ENCODE data around the gene BICDL2. TPM values are rescaled to one million over a fixed set of nuclear protein-coding genes. Genes with fewer than 3 reads are reported as not detected.
A peak's percentile ranks its signal among the peaks of the same experiment; 100 is the strongest.
"Not testable (repeated sequence)": the region's sequence is repeated elsewhere in the genome, so short reads cannot be mapped to it uniquely, and the experiment has no call there.

The BICDL2 gene
- polyA plus RNA-seq, 3 donors = not detected

- H3K9me3 ChIP-seq (replicated peaks in 1 of 2; ENCODE audit: control insufficient read depth in 1 of 2, insufficient read depth in 1 of 2, low read length in 2 of 2) = no peaks in the 10 kb centered on the region
- peaks cover 0 to 8% (median 1%) of the 10 kb centered on the region in 3 donors for H3K27me3 Mint-ChIP-seq (ENCODE audit: low read depth in 3 of 3)
- no peaks in the 10 kb centered on the region for H3K79me2 ChIP-seq (ENCODE audit: insufficient read depth, low read length)
- H3K4me1 Mint-ChIP-seq = peaks cover 56% of the 10 kb centered on the region
- intact Hi-C loops (cut with micrococcal nuclease) = no loop called here
- no peak for TF ChIP-seq CTCF (IDR thresholded peaks at IDR 0.05)
- no peak overlapping the region for H3K9ac ChIP-seq (ENCODE audit: insufficient read depth, low read length, poor library complexity, severe bottlenecking)
- 85% methylated on average over 7 of the region's 7 CpGs for WGBS (ENCODE audit: insufficient coverage)
- H3K4me1 ChIP-seq (ENCODE audit: control insufficient read depth in 1 of 2, insufficient read depth in 2 of 2, low read length in 2 of 2) = peaks cover 42 to 60% of the 10 kb centered on the region in 2 donors
- peak overlapping the region in 1 of 2 donors; percentile 43 for H3K4me3 Mint-ChIP-seq
- no peak overlapping the region for H2AFZ ChIP-seq (ENCODE audit: insufficient read depth, low read depth, low read length, poor library complexity, severe bottlenecking)
- H3K27me3 ChIP-seq (ENCODE audit: control insufficient read depth in 2 of 2, insufficient read depth in 2 of 2, low read length in 2 of 2) = no peaks in the 10 kb centered on the region
- H3K9me3 Mint-ChIP-seq = peaks cover 0 to 4% (median 0%) of the 10 kb centered on the region in 7 donors
- no peak overlapping the region for H3K27ac ChIP-seq (ENCODE audit: low read depth in 1 of 2, low read length in 2 of 2)
- H3K4me2 ChIP-seq (replicated peaks; ENCODE audit: extremely low read depth, low read length, poor library complexity, severe bottlenecking) = no peak overlapping the region
- no peak for DNase-seq
- H3K4me3 ChIP-seq (replicated peaks in 1 of 3; ENCODE audit: low read depth in 2 of 3, low read length in 3 of 3) = no peak overlapping the region
- peak overlapping the region in 1 of 7 donors; percentile 48 for H3K27ac Mint-ChIP-seq
- H3K36me3 Mint-ChIP-seq = peaks cover 20 to 21% of the 10 kb centered on the region in 2 donors
- H3K36me3 ChIP-seq (replicated peaks in 1 of 2; ENCODE audit: control insufficient read depth in 1 of 2, insufficient read depth in 2 of 2, low read length in 2 of 2) = peaks cover 14 to 16% of the 10 kb centered on the region in 2 donors
- H4K20me1 ChIP-seq (ENCODE audit: insufficient read depth, low read length) = no peaks in the 10 kb centered on the region
Observed at GRCh38 chr16:3073448-3073847, 36.7 kb upstream of the BICDL2 start.

GRCh38 chr16:3072576-3073263 lies 36.0 kb upstream of the BICDL2 start:
- H3K27ac Mint-ChIP-seq; H3K27me3 Mint-ChIP-seq (ENCODE audit: low read depth in 3 of 3); H3K4me2 ChIP-seq (replicated peaks; ENCODE audit: extremely low read depth, low read length, poor library complexity, severe bottlenecking); H3K4me3 ChIP-seq (replicated peaks in 1 of 3; ENCODE audit: low read depth in 2 of 3, low read length in 3 of 3); DNase-seq; H3K27ac ChIP-seq (ENCODE audit: low read depth in 1 of 2, low read length in 2 of 2); H3K79me2 ChIP-seq (ENCODE audit: insufficient read depth, low read length); H3K4me3 Mint-ChIP-seq; H3K9me3 Mint-ChIP-seq; H3K9me3 ChIP-seq (replicated peaks in 1 of 2; ENCODE audit: control insufficient read depth in 1 of 2, insufficient read depth in 1 of 2, low read length in 2 of 2); H3K9ac ChIP-seq (ENCODE audit: insufficient read depth, low read length, poor library complexity, severe bottlenecking); H4K20me1 ChIP-seq (ENCODE audit: insufficient read depth, low read length); H2AFZ ChIP-seq (ENCODE audit: insufficient read depth, low read depth, low read length, poor library complexity, severe bottlenecking); intact Hi-C loops (cut with micrococcal nuclease); H3K27me3 ChIP-seq (ENCODE audit: control insufficient read depth in 2 of 2, insufficient read depth in 2 of 2, low read length in 2 of 2): not testable (repeated sequence)
- Histone ChIP-seq H3K36me3 (replicated peaks in 1 of 2; ENCODE audit: control insufficient read depth in 1 of 2, insufficient read depth in 2 of 2, low read length in 2 of 2) (peaks cover 7 to 11% of the 10 kb centered on the region in 2 donors), H3K4me1 (ENCODE audit: control insufficient read depth in 1 of 2, insufficient read depth in 2 of 2, low read length in 2 of 2) (peaks cover 42 to 60% of the 10 kb centered on the region in 2 donors)
- peaks cover 58% of the 10 kb centered on the region for H3K4me1 Mint-ChIP-seq
- H3K36me3 Mint-ChIP-seq = peaks cover 12 to 13% of the 10 kb centered on the region in 2 donors
- 40% methylated on average over 1 of the region's 18 CpGs for WGBS (ENCODE audit: insufficient coverage)

GRCh38 chr16:3072148-3072547 lies 35.4 kb upstream of the BICDL2 start:
- H3K4me1 ChIP-seq (ENCODE audit: control insufficient read depth in 1 of 2, insufficient read depth in 2 of 2, low read length in 2 of 2) = peaks cover 42 to 60% of the 10 kb centered on the region in 2 donors
- H2AFZ ChIP-seq (ENCODE audit: insufficient read depth, low read depth, low read length, poor library complexity, severe bottlenecking); H3K79me2 ChIP-seq (ENCODE audit: insufficient read depth, low read length); H4K20me1 ChIP-seq (ENCODE audit: insufficient read depth, low read length); H3K4me3 Mint-ChIP-seq; H3K4me2 ChIP-seq (replicated peaks; ENCODE audit: extremely low read depth, low read length, poor library complexity, severe bottlenecking); DNase-seq; H3K27me3 Mint-ChIP-seq (ENCODE audit: low read depth in 3 of 3); H3K9ac ChIP-seq (ENCODE audit: insufficient read depth, low read length, poor library complexity, severe bottlenecking); H3K9me3 ChIP-seq (replicated peaks in 1 of 2; ENCODE audit: control insufficient read depth in 1 of 2, insufficient read depth in 1 of 2, low read length in 2 of 2); H3K9me3 Mint-ChIP-seq; H3K36me3 Mint-ChIP-seq; H3K27me3 ChIP-seq (ENCODE audit: control insufficient read depth in 2 of 2, insufficient read depth in 2 of 2, low read length in 2 of 2); H3K27ac Mint-ChIP-seq; intact Hi-C loops (cut with micrococcal nuclease); H3K36me3 ChIP-seq (replicated peaks in 1 of 2; ENCODE audit: control insufficient read depth in 1 of 2, insufficient read depth in 2 of 2, low read length in 2 of 2); H3K27ac ChIP-seq (ENCODE audit: low read depth in 1 of 2, low read length in 2 of 2); H3K4me3 ChIP-seq (replicated peaks in 1 of 3; ENCODE audit: low read depth in 2 of 3, low read length in 3 of 3): not testable (repeated sequence)
- WGBS (ENCODE audit: insufficient coverage) = no CpG with 5 or more reads among the region's 4 CpGs
- peaks cover 58% of the 10 kb centered on the region for H3K4me1 Mint-ChIP-seq

Data from CD14-positive monocyte (primary cell).